Keratinocyte (primary cell): ENCODE measurements around the gene ZNF709. TPM values are rescaled to one million over a fixed set of nuclear protein-coding genes. Genes with fewer than 3 reads are reported as not detected.

Source experiments
- DNase-seq: peaks from one replicate; pipeline ENCODE4 v3.0.0-alpha.2; 2011; ENCODE audit warnings: low read depth, missing footprints, low spot score
- FAIRE-seq: peaks from 2 replicates; lab custom pipeline; 2011; peaks lifted over from hg19 to GRCh38; lab: Jason Lieb, UNC
- H2AFZ ChIP-seq: 2 replicates; pipeline ENCODE4 v1.6.0; 2012; ENCODE audit warnings: low read length, control low read depth, inconsistent platforms; ENCODE audit not compliant: control insufficient read depth
- H3K27ac ChIP-seq: 2 replicates; pipeline ENCODE4 v1.5.1; 2011; ENCODE audit warnings: low read length; ENCODE audit not compliant: control insufficient read depth, insufficient read depth
- H3K27me3 ChIP-seq: 3 replicates; pipeline ENCODE4 v1.6.0; 2011; ENCODE audit warnings: low read length; ENCODE audit not compliant: control insufficient read depth, insufficient read depth; ENCODE audit errors: extremely low read depth
- H3K36me3 ChIP-seq, 2 experiments: 2 replicates in 1 of 2; 3 replicates in 1 of 2; pipeline ENCODE4 v1.5.1; 2011; ENCODE audit warnings: low read length in 2 of 2, mild to moderate bottlenecking in 1 of 2; ENCODE audit not compliant: control insufficient read depth in 2 of 2, insufficient read depth in 2 of 2; ENCODE audit errors: extremely low read depth in 1 of 2
- H3K4me1 ChIP-seq: 3 replicates; pipeline ENCODE4 v1.5.1; 2011; ENCODE audit warnings: low read length; ENCODE audit not compliant: control insufficient read depth, insufficient read depth; ENCODE audit errors: extremely low read depth
- H3K4me2 ChIP-seq: 3 replicates; pipeline ENCODE4 v1.6.0; 2011; ENCODE audit warnings: low read depth, low read length; ENCODE audit not compliant: control insufficient read depth, insufficient read depth; ENCODE audit errors: extremely low read depth
- H3K4me3 ChIP-seq, 3 experiments: fragments of 200-600 bp in 1 of 3; sonication (generic) in 1 of 3; 2 replicates in 2 of 3; 3 replicates in 1 of 3; pipeline ENCODE4 v1.5.1; 2011 to 2016; ENCODE audit warnings: low read length in 3 of 3, mild to moderate bottlenecking in 3 of 3, control low read depth in 2 of 3, inconsistent platforms in 1 of 3, low read depth in 1 of 3, mixed read lengths in 1 of 3, mixed run types in 1 of 3, moderate library complexity in 1 of 3; ENCODE audit not compliant: control insufficient read depth in 2 of 3, insufficient read depth in 2 of 3; ENCODE audit errors: extremely low read depth in 1 of 3
- H3K79me2 ChIP-seq: 2 replicates; pipeline ENCODE4 v1.6.0; 2012; ENCODE audit warnings: low read length; ENCODE audit not compliant: control insufficient read depth, insufficient read depth
- H3K9ac ChIP-seq: 3 replicates; pipeline ENCODE4 v1.6.0; 2011; ENCODE audit warnings: low read length; ENCODE audit not compliant: control insufficient read depth, insufficient read depth; ENCODE audit errors: extremely low read depth
- H3K9me1 ChIP-seq: 3 replicates; pipeline ENCODE4 v1.6.0; 2011; ENCODE audit warnings: low read length; ENCODE audit not compliant: control insufficient read depth, insufficient read depth; ENCODE audit errors: extremely low read depth
- H3K9me3 ChIP-seq: 2 replicates; pipeline ENCODE4 v1.5.1; 2012; ENCODE audit warnings: low read depth, low read length; ENCODE audit not compliant: control insufficient read depth
- H4K20me1 ChIP-seq: 3 replicates; pipeline ENCODE4 v1.6.0; 2011; ENCODE audit warnings: low read length; ENCODE audit not compliant: control insufficient read depth, insufficient read depth; ENCODE audit errors: extremely low read depth
- EZH2 ChIP-seq: IDR thresholded peaks from one replicate; pipeline ENCODE4 v1.6.1; 2012; ENCODE audit warnings: inconsistent platforms, mild to moderate bottlenecking, low read length, moderate library complexity
- dilution Hi-C: fragments of 300-500 bp; cut with MboI; formaldehyde crosslinking; loops from one replicate; pipeline ENCODE4 v1.7.0; 2020; ENCODE audit warnings: low sequenced_read_pairs; ENCODE audit not compliant: extremely low pct_ligation_motif_present
- polyA plus RNA-seq, 5 experiments: library from polyadenylated mRNA; depleted of rRNA in 3 of 5; stranded (reverse) in 3 of 5; stranded (forward) in 1 of 5; unstranded in 1 of 5; fragments of >200 nt; gene quantifications; 1 replicate in 1 of 5; 2 replicates in 3 of 5; 3 replicates in 1 of 5; pipeline versions ENCODE4 v1.2.1 to v1.2.3, GENCODE V29; 2011 to 2012; ENCODE audit warnings: missing spikeins in 2 of 5, low read depth in 1 of 5, low replicate concordance in 1 of 5
- TF ChIP-seq, protein P1 (sequence below), 3 experiments: IDR thresholded peaks in 1 of 3; conservative IDR thresholded peaks in 1 of 3; optimal IDR thresholded peaks in 1 of 3; 2 replicates in 2 of 3; 3 replicates in 1 of 3; pipeline versions ENCODE3 to v1.5.1; 2011; ENCODE audit warnings: low read length in 3 of 3, mild to moderate bottlenecking in 3 of 3, moderate library complexity in 2 of 3, control low read depth in 1 of 3, inconsistent platforms in 1 of 3; ENCODE audit not compliant: insufficient read depth in 2 of 3; ENCODE audit errors: extremely low read depth in 1 of 3

Gene ZNF709
- polyA plus RNA-seq, 1 donor (not counting 4 experiments of a cell fraction or from before 2014, with no cell fraction given): 0.98 TPM

DNA sequence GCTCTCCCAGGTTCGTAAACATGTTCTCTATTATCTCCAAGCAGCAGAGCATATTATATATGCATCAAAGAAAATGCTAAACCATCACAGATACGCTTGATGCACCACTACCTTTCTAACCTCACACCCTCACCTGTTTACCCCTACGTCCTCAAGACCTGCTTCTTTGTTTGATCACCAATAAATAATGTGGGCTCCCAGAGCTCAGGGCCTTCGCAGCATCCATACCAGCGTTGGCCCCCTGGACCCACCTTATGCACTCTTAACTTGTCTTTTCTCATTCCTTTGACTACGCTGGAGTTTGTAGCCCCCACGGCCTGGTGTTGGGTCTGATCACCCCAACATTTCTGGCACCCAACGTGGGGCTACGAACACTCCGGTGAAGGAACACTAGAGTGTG, 33.8 kb downstream of the ZNF709 start:
- TF ChIP-seq EZH2: no peak
- TF ChIP-seq, protein P1, sequence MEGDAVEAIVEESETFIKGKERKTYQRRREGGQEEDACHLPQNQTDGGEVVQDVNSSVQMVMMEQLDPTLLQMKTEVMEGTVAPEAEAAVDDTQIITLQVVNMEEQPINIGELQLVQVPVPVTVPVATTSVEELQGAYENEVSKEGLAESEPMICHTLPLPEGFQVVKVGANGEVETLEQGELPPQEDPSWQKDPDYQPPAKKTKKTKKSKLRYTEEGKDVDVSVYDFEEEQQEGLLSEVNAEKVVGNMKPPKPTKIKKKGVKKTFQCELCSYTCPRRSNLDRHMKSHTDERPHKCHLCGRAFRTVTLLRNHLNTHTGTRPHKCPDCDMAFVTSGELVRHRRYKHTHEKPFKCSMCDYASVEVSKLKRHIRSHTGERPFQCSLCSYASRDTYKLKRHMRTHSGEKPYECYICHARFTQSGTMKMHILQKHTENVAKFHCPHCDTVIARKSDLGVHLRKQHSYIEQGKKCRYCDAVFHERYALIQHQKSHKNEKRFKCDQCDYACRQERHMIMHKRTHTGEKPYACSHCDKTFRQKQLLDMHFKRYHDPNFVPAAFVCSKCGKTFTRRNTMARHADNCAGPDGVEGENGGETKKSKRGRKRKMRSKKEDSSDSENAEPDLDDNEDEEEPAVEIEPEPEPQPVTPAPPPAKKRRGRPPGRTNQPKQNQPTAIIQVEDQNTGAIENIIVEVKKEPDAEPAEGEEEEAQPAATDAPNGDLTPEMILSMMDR (optimal IDR thresholded peaks at IDR 0.05 in 1 of 3, IDR thresholded peaks at IDR 0.05 in 1 of 3, conservative IDR thresholded peaks at IDR 0.05 in 1 of 3; ENCODE audit: extremely low read depth in 1 of 3, insufficient read depth in 2 of 3, low read length in 3 of 3): no peak
- Histone ChIP-seq H3K36me3 (no peaks in the 10 kb centered on the region), H3K9me3 (peaks cover 5% of the 10 kb centered on the region), H3K27me3 (no peaks in the 10 kb centered on the region), H3K4me2 (no peak overlapping the region), H3K4me3 (no peak overlapping the region), H3K9ac (no peak overlapping the region), H2AFZ (no peak overlapping the region), H4K20me1 (no peaks in the 10 kb centered on the region), H3K79me2 (no peaks in the 10 kb centered on the region), H3K9me1 (no peaks in the 10 kb centered on the region), H3K4me1 (no peaks in the 10 kb centered on the region), H3K27ac (no peak overlapping the region)
- DNase-seq: no peak
- FAIRE-seq: no peak
- dilution Hi-C loops: no loop called here

DNA sequence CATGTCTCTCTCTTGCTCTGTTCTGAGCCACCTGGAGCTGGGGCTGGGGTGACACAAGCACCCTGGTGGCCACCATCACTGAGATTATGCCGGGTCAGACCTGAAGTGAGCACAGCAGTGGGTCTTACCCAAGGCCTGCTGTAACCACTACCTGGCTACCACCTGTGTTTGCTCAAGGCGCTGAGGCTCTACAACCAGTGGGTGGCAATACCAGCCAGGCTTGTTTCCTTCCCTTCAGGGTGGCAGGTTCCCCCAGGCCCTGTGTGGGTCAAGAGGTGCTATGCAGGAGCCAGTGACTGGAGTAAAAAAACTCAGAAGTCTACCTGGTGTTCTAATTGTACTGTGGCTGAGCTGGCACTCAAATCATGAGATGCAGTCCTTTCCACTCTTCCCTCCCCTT, 35.8 kb downstream of the ZNF709 start:
- Histone ChIP-seq H3K9ac (no peak overlapping the region), H3K27me3 (no peaks in the 10 kb centered on the region), H3K4me2 (no peak overlapping the region), H3K4me1 (no peaks in the 10 kb centered on the region), H3K27ac (no peak overlapping the region), H3K9me1 (no peaks in the 10 kb centered on the region), H3K79me2 (no peaks in the 10 kb centered on the region), H3K36me3 (no peaks in the 10 kb centered on the region), H4K20me1 (no peaks in the 10 kb centered on the region), H2AFZ (no peak overlapping the region), H3K9me3 (peaks cover 5% of the 10 kb centered on the region), H3K4me3 (no peak overlapping the region)
- TF ChIP-seq, protein P1 (optimal IDR thresholded peaks at IDR 0.05 in 1 of 3, IDR thresholded peaks at IDR 0.05 in 1 of 3, conservative IDR thresholded peaks at IDR 0.05 in 1 of 3; ENCODE audit: extremely low read depth in 1 of 3, insufficient read depth in 2 of 3, low read length in 3 of 3): no peak
- no peak for TF ChIP-seq EZH2
- FAIRE-seq (no peak), DNase-seq (no peak)
- dilution Hi-C loops: no loop called here
